Esophagus muscularis mucosa (tissue), 4 donors: ENCODE data around the gene ERCC6L2. TPM values are rescaled to one million over a fixed set of nuclear protein-coding genes. Genes with fewer than 3 reads are reported as not detected.

Experiments used
- DNase-seq: peaks from one replicate; pipeline ENCODE4 v3.0.0-alpha.2; 2017; ENCODE audit errors: extremely low spot score
- H3K27ac ChIP-seq, 4 donors: fragments of 200-600 bp; sonication (generic); replicated peaks in 1 of 4; 1 replicate in 3 of 4; 2 replicates in 1 of 4; pipeline ENCODE4 v1.5.1; 2016 to 2019; ENCODE audit warnings: mild to moderate bottlenecking in 1 of 4
- H3K27me3 ChIP-seq, 4 donors: fragments of 200-600 bp; sonication (generic); one replicate each; pipeline versions ENCODE4 v1.5.1 to v1.6.0; 2016 to 2019
- H3K36me3 ChIP-seq, 4 donors: fragments of 200-600 bp; sonication (generic); one replicate each; pipeline ENCODE4 v1.5.1; 2016 to 2019
- H3K4me1 ChIP-seq, 4 donors: fragments of 200-600 bp; sonication (generic); one replicate each; pipeline ENCODE4 v1.5.1; 2016 to 2019
- H3K4me3 ChIP-seq, 4 donors: fragments of 200-600 bp; sonication (generic); 1 replicate in 2 of 4; 2 replicates in 2 of 4; pipeline ENCODE4 v1.5.1; 2016 to 2019; ENCODE audit warnings: mild to moderate bottlenecking in 4 of 4, moderate library complexity in 1 of 4
- H3K9me3 ChIP-seq, 4 donors: fragments of 200-600 bp; sonication (generic); 1 replicate in 3 of 4; 2 replicates in 1 of 4; pipeline ENCODE4 v1.5.1; 2016 to 2019
- CTCF ChIP-seq, 3 experiments: fragments of 200-600 bp in 2 of 3; fragments of 450-650 bp in 1 of 3; sonication (generic) in 2 of 3; IDR thresholded peaks; one replicate each; pipeline ENCODE4 v1.5.1; 2017 to 2019; ENCODE audit warnings: antibody characterized with exemption in 3 of 3, mild to moderate bottlenecking in 2 of 3, moderate library complexity in 1 of 3
- EP300 ChIP-seq: sonication (generic); formaldehyde crosslinking; IDR thresholded peaks from one replicate; pipeline ENCODE4 v1.6.1; 2017; ENCODE audit warnings: antibody characterized with exemption
- POLR2A ChIP-seq: fragments of 450-650 bp; IDR thresholded peaks from one replicate; pipeline ENCODE4 v1.6.1; 2017; ENCODE audit warnings: antibody characterized with exemption, moderate library complexity, mild to moderate bottlenecking, low read depth
- POLR2AphosphoS5 ChIP-seq, 2 donors: sonication (generic); formaldehyde crosslinking; IDR thresholded peaks; one replicate each; pipeline ENCODE4 v1.6.1; 2017; ENCODE audit warnings: antibody characterized with exemption in 2 of 2
- WGBS: methylation state at CpG from one replicate; pipeline ENCODE4 v1.1.5; 2018; 5-methylcytosine and 5-hydroxymethylcytosine counted together
- intact Hi-C: fragments of 100-400 bp; cut with DNase I; formaldehyde crosslinking; loops from one replicate; pipeline ENCODE4 v1.15.1; 2023
- total RNA-seq, 4 donors: library from RNA; depleted of rRNA; stranded (reverse); fragments of >200 nt; gene quantifications; one replicate each; pipeline versions ENCODE4 v1.1.0 to v1.2.1, GENCODE V29; 2016

The ERCC6L2 gene
- total RNA-seq, 4 donors from 2014 or later = 78.1 to 96.4 (median 86.5) TPM

GRCh38 chr9:95870906-95871305 lies 4.6 kb upstream of the ERCC6L2 start:
- no peaks in the 10 kb centered on the region for H3K9me3 ChIP-seq
- H3K4me1 ChIP-seq = peaks cover 8 to 19% (median 14%) of the 10 kb centered on the region in 4 donors
- peaks cover 0 to 16% (median 3%) of the 10 kb centered on the region in 4 donors for H3K36me3 ChIP-seq
- no peak for TF ChIP-seq POLR2A
- no peak for TF ChIP-seq POLR2AphosphoS5 (IDR thresholded peaks at IDR 0.05)
- no peak for TF ChIP-seq EP300
- TF ChIP-seq CTCF (IDR thresholded peaks at IDR 0.05) = no peak
- WGBS = 89% methylated on average over 1 of the region's 1 CpG
- intact Hi-C loops = no loop called here
- no peak overlapping the region for H3K27ac ChIP-seq
- DNase-seq = no peak
- no peak overlapping the region for H3K4me3 ChIP-seq
- H3K27me3 ChIP-seq = no peaks in the 10 kb centered on the region

- Histone ChIP-seq H3K4me3 (no peak overlapping the region), H3K9me3 (no peaks in the 10 kb centered on the region), H3K27me3 (no peaks in the 10 kb centered on the region), H3K4me1 (peaks cover 11 to 23% (median 17%) of the 10 kb centered on the region in 4 donors), H3K36me3 (peaks cover 0 to 13% (median 3%) of the 10 kb centered on the region in 4 donors), H3K27ac (no peak overlapping the region)
- TF ChIP-seq CTCF (IDR thresholded peaks at IDR 0.05) = no peak
- TF ChIP-seq POLR2A = no peak
- TF ChIP-seq EP300 = no peak
- TF ChIP-seq POLR2AphosphoS5 (IDR thresholded peaks at IDR 0.05) = no peak
- intact Hi-C loops = no loop called here
- WGBS = 41% methylated on average over 7 of the region's 10 CpGs
- DNase-seq = no peak
These were observed 1.0 kb upstream of the ERCC6L2 start for GRCh38 chr9:95874303-95874988.

GRCh38 chr9:95874989-95875304 lies 544 bp upstream of the ERCC6L2 start:
- no peak overlapping the region for H3K27ac ChIP-seq
- intact Hi-C loops = loop anchor here (5.0 kb wide), 1 partner anchor 342 kb away; no protein-coding TSS in a partner anchor
- 0% methylated on average over 10 of the region's 20 CpGs for WGBS
- H3K9me3 ChIP-seq = no peaks in the 10 kb centered on the region
- no peak overlapping the region for H3K4me3 ChIP-seq
- peaks cover 14 to 28% (median 22%) of the 10 kb centered on the region in 4 donors for H3K4me1 ChIP-seq
- TF ChIP-seq CTCF (IDR thresholded peaks at IDR 0.05) (no peak), POLR2A (no peak), EP300 (no peak), POLR2AphosphoS5 (IDR thresholded peaks at IDR 0.05) (no peak)
- peaks cover 0 to 8% (median 3%) of the 10 kb centered on the region in 4 donors for H3K36me3 ChIP-seq
- DNase-seq = no peak
- no peaks in the 10 kb centered on the region for H3K27me3 ChIP-seq

GRCh38 chr9:95876138-95876444 lies 600 bp downstream of the ERCC6L2 start:
- TF ChIP-seq EP300 (no peak), POLR2A (no peak), CTCF (IDR thresholded peaks at IDR 0.05) (no peak), POLR2AphosphoS5 (IDR thresholded peaks at IDR 0.05) (no peak)
- intact Hi-C loops = loop anchor here (5.0 kb wide), 1 partner anchor 341 kb away; no protein-coding TSS in a partner anchor
- Histone ChIP-seq H3K4me1 (peaks cover 14 to 37% (median 29%) of the 10 kb centered on the region in 4 donors), H3K4me3 (no peak overlapping the region), H3K27ac (no peak overlapping the region), H3K36me3 (peaks cover 0 to 10% (median 3%) of the 10 kb centered on the region in 4 donors), H3K27me3 (no peaks in the 10 kb centered on the region), H3K9me3 (no peaks in the 10 kb centered on the region)
- no peak for DNase-seq
- 3% methylated on average over 8 of the region's 9 CpGs for WGBS
